ENCODE data around the gene ERFL. TPM values are rescaled to one million over a fixed set of nuclear protein-coding genes. Genes with fewer than 3 reads are reported as not detected.
A peak's percentile ranks its signal among the peaks of the same experiment; 100 is the strongest.

Gene ERFL
- total and polyA plus RNA-seq, 3 donors from 2014 or later = 0.78 to 2.4 (median 2.2) TPM

GRCh38 chr19:41959056-41960053 lies 31.1 kb upstream of the ERFL start, which contains the start of gene RABAC1:
Gene RABAC1, minus strand, starts transcription at chr19:41959321. Its CDS starts 29 bp downstream, at chr19:41959292.
- peak; percentile 96 for DNase-seq
- 4 to 10% methylated on average over 16 to 44 of the region's 46 CpGs for WGBS, 2 donors
- Histone ChIP-seq H3K27ac (peak within 1 kb of the TSS; percentile 83 to 95), H3K27me3 (no peaks in the 10 kb centered on the region), H3K4me3 (peak within 1 kb of the TSS; percentile 94 to 97), H3K36me3 (ENCODE audit: low read depth, missing control alignments) (no peaks in the 10 kb centered on the region), H3K4me1 (peaks cover 12% of the 10 kb centered on the region), H3K9me3 (no peaks in the 10 kb centered on the region)
- TF ChIP-seq POLR2A (IDR thresholded peaks at IDR 0.05) (peak; percentile 49), CTCF (IDR thresholded peaks at IDR 0.05) (no peak)
- intact Hi-C loops (cut with DNase I; ENCODE audit: low total_unique reads) = loop anchor here (10.0 kb wide), 1 partner anchor 85 kb away; the partner anchor contains the start of gene CD79A

GRCh38 chr19:41958367-41959055 lies 30.3 kb upstream of the ERFL start:
- Histone ChIP-seq H3K27me3 (no peaks in the 10 kb centered on the region), H3K9me3 (no peaks in the 10 kb centered on the region), H3K27ac (peak overlapping the region; percentile 83 to 95), H3K4me1 (peaks cover 12% of the 10 kb centered on the region), H3K4me3 (peak overlapping the region; percentile 94 to 97), H3K36me3 (ENCODE audit: low read depth, missing control alignments) (no peaks in the 10 kb centered on the region)
- intact Hi-C loops (cut with DNase I; ENCODE audit: low total_unique reads) = loop anchor here (10.0 kb wide), 1 partner anchor 84 kb away; the partner anchor contains the start of gene CD79A
- TF ChIP-seq CTCF (IDR thresholded peaks at IDR 0.05) (no peak), POLR2A (IDR thresholded peaks at IDR 0.05) (peak; percentile 44)
- 0% methylated on average over 37 of the region's 43 CpGs; no CpG with 5 or more reads in 1 of the 2 donors for WGBS, 2 donors
- DNase-seq = peak; percentile 92

- H3K4me1 ChIP-seq = peaks cover 12% of the 10 kb centered on the region
- H3K9me3 ChIP-seq = no peaks in the 10 kb centered on the region
- 15 to 21% methylated on average over 9 to 10 of the region's 10 CpGs for WGBS, 2 donors
- H3K4me3 ChIP-seq = peak overlapping the region; percentile 94 to 97
- peak overlapping the region in 1 of 2 donors; percentile 95 for H3K27ac ChIP-seq
- H3K36me3 ChIP-seq (ENCODE audit: low read depth, missing control alignments) = no peaks in the 10 kb centered on the region
- H3K27me3 ChIP-seq = no peaks in the 10 kb centered on the region
- TF ChIP-seq CTCF (IDR thresholded peaks at IDR 0.05) (peak; percentile 71 to 78 (median 76)), POLR2A (IDR thresholded peaks at IDR 0.05) (no peak)
- intact Hi-C loops (cut with DNase I; ENCODE audit: low total_unique reads) = loop anchor here (10.0 kb wide), 1 partner anchor 83 kb away; the partner anchor contains the start of gene CD79A
- DNase-seq = peak; percentile 72
Measured at GRCh38 chr19:41957838-41958366, 29.7 kb upstream of the ERFL start.

- H3K9me3 ChIP-seq = no peaks in the 10 kb centered on the region
- whole genome bisulfite sequencing, 2 donors = 75 to 79% methylated on average over 9 to 11 of the region's 11 CpGs
- H3K27ac ChIP-seq = no peak overlapping the region
Measured at GRCh38 chr19:41957161-41957837, 29.1 kb upstream of the ERFL start.

More at GRCh38 chr19:41957161-41957837, 29.1 kb upstream of the ERFL start:
- no peak for DNase-seq
- no peaks in the 10 kb centered on the region for H3K27me3 ChIP-seq
- no peaks in the 10 kb centered on the region for H3K36me3 ChIP-seq (ENCODE audit: low read depth, missing control alignments)
- H3K4me3 ChIP-seq = no peak overlapping the region
- H3K4me1 ChIP-seq = peaks cover 12% of the 10 kb centered on the region
- no peak for TF ChIP-seq CTCF (IDR thresholded peaks at IDR 0.05)
- no peak for TF ChIP-seq POLR2A (IDR thresholded peaks at IDR 0.05)
- intact Hi-C loops (cut with DNase I; ENCODE audit: low total_unique reads) = loop anchor here (10.0 kb wide), 1 partner anchor 82 kb away; the partner anchor contains the start of gene CD79A
